Measurements from ENCODE around the gene SKAP1.
A peak's percentile ranks its signal among the peaks of the same experiment; 100 is the strongest.
"Not testable (repeated sequence)": the region's sequence is repeated elsewhere in the genome, so short reads cannot be mapped to it uniquely, and the experiment has no call there.

SKAP1 gene

DNA sequence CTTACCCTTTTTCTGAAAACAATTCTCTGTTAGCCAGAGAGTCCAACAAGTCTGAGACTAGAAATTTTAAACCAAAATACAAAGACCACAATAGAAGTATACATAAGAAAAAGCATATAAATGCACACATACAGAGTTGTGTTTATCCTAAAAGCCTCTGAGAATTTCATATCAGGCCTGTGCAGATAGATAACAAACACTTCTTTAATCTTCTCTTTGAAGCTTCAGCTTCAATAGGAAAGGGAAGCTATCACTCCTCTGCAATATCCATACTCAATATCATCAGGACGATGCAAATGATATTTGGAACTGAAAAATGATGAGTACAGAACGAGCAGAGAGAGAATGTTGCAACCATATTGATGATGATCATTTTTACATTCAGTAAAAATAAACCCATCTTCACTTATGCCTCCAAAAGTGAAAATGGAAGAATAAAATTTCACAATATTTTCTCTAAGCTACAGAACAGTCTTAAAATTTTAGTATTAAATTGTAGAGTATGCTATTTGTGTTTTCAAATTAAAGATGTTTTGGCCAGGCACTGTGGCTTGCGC is 61.6 kb downstream of the SKAP1 start:
- no peak for DNase-seq

DNA sequence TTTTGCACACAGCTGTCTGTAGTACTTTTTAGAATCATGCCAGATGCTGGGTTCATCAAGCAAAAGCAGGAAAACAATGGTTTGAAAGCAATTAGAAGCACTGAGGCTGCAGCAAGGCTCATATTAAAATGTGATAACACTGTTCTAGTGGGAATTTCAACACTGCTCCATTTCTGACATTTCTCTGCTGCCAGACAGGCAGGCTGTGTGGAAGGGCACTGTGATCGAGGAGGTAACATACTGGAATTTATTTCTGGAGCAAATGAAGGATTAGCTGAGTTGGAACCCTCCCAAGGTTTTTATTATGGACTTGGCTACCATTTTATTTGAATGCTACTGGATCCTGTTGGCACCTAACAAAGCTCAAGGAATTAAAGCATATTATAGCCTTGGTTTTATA is 66.9 kb downstream of the SKAP1 start:
- no peak for DNase-seq

DNA sequence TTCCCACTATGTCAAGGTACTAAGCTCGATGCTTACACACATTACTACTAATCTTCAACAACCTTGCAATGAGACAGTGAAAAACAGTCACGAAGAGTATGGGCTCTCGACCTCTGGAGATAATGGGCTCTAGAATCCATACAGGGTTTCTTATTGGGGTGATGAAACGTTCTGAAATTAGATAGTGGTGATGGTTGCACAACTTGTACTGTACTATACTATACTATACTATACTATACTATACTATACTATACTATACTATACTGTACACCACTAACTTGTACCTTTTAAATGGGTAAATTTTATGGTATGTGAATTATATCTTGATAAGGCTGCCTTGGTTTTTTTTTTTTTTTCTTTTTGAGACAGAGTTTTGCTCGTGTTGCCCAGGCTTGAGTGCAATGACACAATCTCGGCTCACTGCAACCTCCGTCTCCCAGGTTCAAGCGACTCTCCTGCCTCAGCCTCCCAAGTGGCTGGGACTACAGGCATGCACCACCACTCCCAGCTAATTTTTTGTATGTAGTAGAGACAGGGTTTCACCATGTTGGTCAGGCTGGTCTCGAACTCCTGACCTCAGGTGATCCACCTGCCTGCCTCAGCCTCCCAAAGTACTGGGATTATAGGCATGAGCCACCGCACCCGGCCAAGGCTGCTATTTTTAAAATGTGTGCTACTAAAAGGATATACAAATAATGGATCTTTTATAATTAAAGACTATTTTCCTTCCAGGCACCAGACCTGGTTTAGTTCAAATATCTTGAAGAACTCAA is 69.0 kb downstream of the SKAP1 start:
- DNase-seq, result not testable (repeated sequence)

DNA sequence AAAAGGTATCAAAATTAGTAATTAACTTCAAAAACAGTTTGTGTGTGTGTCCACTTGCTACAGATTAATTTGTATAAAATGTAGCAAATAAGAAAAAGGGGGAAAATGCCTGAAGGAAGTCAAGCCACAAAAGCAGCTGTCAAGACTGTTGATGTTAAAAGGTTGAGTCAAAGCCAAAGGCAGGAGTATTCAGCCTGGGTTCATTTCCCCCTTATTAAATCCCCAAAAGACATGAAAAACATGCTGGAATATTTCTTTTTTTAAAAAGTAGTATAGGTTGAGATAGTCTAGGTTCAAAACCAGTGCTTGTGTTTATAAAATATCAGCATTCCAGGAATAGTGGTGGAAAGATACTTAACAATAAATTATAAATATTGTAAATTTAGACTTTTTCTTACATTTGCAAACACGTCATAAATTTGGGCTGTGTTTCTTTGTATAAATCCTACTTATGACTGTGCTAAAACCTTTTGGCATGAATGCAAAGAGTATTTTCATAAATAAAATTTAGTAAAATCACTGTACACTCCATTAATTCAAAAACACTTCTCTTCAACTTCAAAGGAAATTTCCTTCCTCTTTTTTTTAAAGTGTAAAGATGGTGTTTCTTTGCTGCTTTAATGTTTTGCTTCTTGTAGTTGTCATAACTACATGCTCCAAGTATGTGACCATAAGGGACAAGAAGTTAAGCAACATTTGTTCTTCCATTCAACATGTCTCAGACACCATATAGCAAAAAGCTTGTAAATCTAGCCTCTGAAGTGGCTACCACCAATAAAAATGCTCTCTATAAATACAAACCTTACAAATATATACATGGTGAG is 72.0 kb downstream of the SKAP1 start:
- no peak for DNase-seq

DNA sequence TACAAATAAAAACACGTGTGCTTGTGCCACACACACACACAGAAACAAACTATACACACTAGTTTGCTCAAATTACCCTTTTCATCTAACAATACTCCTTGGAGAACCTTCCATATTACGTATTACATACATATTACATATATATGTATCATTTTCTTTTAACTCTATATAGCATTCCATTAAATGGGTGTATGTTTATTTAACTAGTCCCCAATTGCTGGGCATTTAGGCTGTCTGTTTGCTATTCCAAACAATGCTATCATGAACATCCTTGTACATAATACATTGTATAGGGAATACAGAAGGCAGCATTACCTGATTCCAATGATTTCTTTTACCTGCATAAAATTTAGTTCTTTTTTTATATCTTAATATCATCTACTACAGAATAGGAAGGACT is 73.1 kb downstream of the SKAP1 start:
- DNase-seq, result no peak

DNA sequence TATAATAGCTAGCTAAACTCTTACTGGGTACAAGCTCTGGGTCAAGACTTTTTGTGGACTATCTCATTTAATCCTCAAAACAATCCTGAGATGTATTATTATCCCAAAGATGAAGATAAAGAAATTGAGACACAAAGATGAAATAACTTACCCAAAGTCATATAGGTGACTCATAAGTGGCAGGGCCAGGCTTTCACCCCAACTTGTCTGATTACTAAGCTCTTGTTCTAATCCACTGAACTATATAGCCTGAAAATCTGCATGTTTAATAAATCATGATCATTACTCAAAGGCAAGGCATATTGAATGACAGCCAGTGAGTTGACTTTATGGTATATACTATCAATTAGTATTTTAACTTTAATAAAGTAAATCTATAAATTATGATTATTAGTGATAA is 77.4 kb downstream of the SKAP1 start:
- DNase-seq, result no peak

DNA sequence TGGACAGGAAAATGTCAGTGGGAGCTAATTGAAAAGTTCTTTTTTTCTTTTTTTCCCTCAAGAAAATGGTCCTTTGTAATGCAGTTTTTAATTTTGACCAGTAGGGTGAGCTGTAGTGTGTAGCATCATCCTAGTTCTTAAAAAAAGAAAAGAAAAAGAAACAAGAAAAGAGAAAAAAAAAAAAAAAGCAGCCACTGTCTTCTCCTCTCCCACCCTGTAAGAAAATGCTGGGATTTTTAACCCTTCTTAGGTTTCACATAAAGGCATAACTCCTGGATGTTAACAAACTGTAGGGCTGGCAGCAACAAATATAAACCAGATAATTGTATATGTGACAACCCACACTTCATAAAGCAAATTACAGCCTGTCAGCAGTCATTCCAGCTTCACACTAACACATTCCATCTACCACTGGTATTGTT is 78.1 kb downstream of the SKAP1 start:
- DNase-seq, result peak; percentile 58

DNA sequence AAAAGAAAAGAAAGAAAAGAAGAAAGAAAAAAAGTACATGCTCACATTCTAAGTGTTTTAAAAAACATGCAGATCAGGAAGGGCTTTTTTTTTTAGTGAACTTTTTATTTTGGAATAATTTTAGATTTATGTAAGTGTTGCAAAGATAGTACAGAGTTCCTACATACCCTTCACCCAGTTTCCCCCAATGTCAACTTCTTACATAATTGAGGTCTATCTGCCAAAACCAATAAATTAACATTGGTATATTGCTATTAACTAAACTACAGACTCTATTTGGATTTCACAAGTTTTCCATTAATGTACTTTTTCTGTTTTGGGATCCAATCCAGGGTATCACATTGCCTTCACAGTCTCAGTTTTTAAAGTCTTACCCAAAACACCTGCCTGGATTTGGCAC is 81.7 kb downstream of the SKAP1 start:
- no peak for DNase-seq

DNA sequence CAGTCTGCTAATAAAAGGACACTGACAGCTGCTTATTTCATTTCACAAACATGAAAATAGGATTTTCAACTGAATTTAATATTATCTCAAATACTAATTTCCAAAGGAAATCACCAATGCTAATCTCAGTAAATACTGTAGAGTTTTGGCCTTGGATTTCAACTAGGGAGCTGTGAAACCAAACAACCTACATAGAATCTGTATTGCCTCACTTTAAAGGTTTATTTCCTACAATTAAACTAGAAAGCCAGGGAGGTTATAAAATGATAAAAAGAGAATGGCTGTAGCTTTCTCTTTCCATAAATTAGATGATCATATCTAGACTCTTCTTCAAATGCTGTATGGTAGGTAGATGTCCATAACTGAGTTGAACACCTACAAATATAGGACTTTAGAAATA is 82.8 kb downstream of the SKAP1 start:
- DNase-seq, result no peak

DNA sequence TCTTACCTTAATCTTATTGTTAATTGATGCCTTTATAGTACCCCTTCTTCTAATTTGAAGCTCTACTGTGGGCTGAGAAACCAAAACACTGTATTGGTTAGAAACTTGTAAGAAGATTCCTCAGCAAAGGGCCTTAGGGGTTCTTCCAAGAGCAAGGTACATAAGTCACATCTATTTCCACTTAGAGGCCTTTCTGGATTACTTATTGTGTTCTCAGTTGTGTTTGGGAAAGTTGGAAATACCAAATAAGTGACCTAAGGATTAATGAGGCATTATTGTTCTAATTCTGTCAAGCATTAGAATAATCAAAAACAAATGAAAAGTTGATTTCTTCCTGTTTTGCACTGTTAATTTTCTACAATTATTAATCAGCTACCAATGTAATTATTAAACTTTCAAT is 85.8 kb downstream of the SKAP1 start:
- no peak for DNase-seq

DNA sequence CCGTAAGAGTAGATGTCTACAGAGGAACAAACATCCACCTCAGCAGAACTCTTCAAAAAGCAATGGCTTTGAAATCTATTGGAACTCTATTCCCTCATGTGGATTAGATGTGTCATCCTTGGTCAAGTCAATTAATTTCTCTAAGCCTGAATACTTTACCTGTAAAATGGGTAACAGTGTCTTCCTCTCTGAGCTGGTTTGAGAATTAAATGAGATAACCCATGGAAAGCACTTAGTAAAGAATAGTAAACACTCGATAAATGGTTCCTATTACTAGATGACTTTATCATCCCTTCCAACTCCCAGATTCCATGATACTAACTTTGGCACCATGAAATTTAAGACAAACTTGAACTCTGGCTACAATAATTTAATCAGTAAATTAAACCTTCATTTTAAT is 89.1 kb downstream of the SKAP1 start:
- no peak for DNase-seq

DNA sequence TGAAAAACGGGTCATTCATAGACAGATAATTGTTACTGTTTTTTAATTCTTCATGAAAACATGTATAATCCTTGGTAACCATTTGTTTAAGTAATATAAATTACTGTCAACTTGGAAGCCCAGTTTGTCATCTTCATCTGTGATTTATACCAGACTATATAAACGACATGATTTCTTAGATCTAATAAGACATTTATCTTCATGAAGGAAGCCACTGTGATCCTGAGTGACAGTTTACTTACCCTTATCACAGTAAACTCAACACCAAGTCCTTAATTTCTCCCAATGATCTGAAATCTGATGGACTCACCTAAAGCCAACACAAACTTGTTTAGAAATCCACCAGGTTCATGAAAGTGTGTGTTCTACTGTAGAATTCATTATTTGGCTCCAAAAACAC is 91.3 kb downstream of the SKAP1 start:
- DNase-seq, result no peak

DNA sequence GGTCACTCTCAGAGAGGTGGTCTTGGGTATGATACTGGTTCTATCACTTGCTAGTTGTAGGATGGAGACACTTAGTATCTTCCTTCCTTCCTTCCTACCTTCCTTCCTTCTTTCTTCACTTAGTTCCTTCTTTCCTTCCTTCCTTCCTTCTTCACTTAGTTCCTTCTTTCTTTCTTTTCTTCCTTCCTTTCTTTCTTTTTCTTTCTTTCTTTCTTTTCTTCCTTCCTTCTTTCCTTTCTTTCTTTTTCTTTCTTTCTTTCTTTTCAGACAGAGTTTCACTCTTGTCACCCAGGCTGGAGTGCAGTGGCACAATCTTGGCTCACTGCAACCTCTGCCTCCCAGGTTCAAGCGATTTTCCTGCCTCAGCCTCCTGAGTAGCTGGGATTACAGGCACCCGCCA is 92.1 kb downstream of the SKAP1 start:
- not testable (repeated sequence) for DNase-seq

DNA sequence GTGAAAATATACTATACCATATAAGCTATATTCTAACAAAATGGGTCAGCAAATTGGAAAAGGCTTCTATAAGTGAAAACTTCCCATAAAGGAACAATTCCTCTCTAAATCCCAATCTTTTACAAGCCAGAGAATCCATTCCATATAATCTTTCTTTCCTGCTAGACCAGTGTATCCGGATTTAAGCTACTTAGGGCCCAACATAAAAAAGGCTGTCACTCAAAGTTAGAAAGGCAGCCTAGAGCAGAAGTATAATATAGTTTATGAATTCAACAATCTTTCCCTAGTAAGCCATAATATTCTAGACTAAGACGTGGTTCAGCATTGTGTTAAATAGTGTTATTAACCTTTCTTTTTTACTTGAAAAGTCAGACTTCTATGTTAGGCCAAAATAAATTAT is 93.0 kb downstream of the SKAP1 start:
- DNase-seq, result no peak

DNA sequence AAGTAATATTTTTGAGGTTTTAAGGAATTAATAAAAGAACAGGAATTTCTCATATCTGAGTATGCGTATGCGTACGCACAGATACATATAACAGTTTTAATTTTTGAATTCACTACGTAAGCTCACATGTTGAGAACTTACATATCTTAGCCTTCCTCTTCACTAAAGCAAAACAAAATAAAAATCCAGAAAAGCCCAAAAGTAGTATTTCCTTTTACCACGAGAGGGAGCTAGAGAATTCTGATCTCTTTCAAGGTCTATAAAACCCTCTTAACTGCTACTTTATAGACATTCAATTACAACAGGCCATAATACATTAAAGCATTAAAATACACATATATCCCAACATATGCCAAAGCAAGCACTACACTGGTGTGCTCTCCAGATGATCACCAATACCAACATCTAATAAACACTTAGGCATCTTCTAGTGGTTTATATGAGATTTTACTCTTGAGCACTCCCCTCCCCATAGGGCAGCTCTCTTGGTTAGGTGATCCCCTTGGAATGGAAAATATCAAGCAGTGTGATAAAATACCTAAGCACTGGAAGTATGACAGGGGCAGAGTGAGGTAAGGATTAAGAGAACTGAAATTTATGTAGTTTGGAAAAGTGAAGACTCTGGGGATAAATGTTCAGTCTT is 94.0 kb downstream of the SKAP1 start:
- peak; percentile 82 for DNase-seq

DNA sequence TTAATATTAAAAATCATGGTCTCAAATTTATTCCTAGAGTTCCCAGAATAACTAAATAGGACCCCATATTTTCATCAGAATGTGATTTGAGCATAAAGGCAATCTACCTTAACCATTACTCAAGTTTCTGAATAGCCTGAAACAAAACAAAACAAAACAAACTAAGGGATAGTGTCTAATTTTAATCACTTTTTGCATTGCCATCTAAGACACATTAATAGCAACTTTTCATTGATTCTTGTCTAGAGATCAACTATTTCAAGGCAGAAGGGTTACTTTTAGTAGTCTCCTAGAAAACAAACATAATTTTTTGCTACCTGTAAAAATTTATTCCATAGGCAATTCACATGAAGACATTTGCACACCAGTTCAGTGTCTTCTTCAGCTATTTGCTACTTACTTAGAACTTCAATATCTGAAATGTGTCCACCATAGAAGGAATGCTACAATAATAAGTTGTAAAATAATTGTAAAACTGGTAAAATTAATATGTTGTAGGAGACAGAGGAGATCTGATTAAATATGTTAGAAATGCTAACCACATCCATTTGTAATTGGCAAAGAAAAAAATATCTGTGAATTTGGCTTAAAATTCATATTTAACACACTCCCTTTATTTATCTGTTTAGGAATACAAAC is 94.7 kb downstream of the SKAP1 start:
- DNase-seq, result no peak

DNA sequence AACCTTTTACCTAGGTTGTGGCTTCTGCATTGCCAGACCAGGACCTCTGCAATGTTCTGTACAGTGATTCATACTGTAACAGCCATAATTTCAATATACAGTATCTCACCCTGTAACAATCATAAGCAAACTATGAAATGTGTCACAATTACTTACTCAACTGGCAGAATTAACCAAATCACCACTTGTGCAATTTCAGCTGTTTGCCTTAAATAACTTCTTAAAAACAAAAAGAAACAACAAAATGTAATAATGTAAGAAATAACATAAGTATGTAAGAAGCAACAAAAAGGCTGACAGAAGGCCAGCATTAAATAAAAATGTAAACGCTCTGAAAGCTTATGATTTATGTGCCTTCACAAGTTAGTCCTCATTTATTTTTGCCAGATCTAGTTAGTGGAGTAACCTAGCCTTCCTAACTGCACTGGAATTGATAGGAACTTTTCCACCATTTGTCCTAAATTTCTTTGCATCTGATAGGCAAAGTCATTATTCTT is 96.9 kb downstream of the SKAP1 start:
- no peak for DNase-seq

DNA sequence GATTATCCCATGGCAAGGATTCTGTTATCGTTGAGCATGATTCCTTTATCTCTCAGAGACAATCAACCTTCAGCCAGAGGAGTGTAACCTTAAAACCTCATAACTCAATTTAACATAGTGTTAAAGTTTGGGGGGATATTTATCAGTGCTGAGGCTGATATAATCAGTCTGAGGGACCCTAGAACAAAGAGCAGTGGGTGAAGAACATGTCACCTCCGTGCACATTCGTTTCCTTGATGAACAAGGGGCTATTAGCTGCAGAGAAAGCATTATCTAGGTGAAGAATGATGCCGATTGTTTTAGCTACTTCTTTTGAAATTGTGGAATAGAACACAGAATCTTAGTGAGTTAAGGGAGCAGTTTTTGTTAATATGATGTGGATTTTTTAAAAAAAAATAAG is 99.1 kb downstream of the SKAP1 start:
- no peak for DNase-seq

DNA sequence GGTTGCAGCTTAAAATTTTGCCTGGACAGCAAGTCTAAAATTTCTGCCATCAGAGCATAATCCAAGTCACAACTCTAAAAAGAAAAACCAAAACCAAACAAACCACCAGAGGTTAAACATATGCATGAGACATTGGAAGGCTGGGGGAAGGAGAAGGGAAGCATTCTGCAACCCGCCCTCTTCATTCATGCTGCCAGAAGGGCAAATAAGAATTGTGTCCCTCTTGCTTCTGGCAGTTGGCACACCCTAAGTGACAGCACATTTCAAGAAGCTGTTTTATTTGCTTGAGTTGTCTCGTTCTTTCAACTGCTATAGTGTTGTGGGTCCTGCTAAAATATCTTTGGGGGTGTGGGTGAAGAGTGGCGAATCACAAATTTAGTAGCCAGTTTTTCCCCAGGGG is 99.6 kb downstream of the SKAP1 start:
- no peak for DNase-seq

DNA sequence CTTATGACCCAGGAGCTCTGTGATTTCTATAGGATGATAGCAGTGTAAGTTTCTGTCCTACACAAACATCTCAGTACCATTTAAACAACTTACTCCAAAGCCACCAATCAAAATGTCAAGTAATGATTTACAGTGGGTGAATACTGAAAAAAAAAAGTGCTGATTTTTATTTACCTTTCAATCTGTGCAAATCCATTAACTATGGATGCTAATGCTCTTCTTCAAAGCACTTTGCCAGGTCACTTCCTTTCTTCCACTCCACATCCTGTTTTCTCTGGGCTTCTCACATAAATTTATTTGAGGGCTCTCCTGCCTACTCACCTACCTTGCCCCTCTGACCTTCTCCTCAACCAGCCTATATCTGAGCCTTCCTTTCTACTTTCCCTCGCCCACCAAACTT is 101.6 kb downstream of the SKAP1 start:
- DNase-seq, result no peak

DNA sequence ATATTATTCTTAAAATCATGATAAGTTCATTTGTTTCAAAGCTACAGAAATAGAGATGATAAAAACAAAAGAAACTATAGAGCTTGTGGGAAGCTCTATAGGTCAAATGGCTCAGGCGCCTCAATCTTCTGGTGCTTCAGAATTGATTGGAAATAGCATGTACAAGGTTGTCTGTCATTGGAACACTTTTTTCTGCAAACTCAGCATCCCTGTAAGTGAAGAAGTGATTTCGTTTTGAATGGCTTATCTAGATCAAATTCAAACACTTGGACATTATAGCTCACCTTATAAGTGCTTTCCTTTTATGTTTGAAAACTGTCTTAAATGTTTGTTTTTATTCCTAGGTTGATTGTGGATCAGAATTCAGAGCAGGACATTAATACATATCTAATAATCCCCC is 103.7 kb downstream of the SKAP1 start:
- no peak for DNase-seq

DNA sequence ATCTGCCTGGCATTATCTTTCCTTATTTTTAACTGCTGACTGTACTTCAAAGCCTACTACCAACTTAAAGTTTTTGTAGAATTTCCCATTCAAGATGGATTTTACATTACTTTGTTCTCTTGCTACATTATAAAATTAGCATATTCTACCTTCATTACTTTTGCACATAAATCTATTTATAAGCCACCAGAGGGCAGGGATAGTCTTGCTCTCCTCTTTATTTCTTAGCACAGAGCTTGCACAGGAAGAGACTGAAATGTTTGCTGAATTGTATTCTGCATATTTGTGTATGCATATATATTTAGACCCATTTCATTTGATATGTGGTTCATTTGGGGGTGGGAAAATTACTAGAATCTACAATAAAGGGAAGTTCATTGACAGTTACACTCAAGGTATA is 108.0 kb downstream of the SKAP1 start:
- DNase-seq, result no peak

DNA sequence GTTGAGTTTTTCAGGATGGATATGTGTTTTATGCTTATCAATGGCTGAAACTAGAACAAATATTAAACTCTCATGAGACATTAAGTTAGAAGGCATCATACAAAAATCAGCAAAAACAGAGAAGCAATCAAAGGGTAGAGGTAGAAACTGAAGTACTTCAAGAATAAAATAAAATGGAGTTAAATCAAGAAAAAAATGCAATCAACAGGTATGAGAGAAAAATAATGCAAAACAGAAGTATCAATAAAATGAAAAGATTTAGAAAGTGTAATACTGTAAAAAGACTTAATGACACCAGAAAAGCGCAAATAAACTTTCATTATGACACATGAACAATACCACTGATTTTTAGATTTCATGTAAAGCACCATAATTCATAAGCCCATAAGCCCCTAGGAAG is 112.3 kb downstream of the SKAP1 start:
- DNase-seq, result no peak

Data from CD4-positive, alpha-beta T cell treated with Interleukin-17A for 1 hour (primary cell).